PFSK-1 (cell line): ENCODE data around the gene GRWD1.

Source experiments
- POLR2AphosphoS5 ChIP-seq: IDR thresholded peaks from 2 replicates; pipeline ENCODE4 v1.6.1; 2012; ENCODE audit warnings: low read depth, mild to moderate bottlenecking, control low read depth, low read length, moderate library complexity
- REST ChIP-seq, 2 experiments: IDR thresholded peaks; 2 replicates each; pipeline versions ENCODE4 v1.6.1 to v1.8.0; 2011 to 2012; ENCODE audit warnings: low read depth in 2 of 2, low read length in 2 of 2, control low read depth in 1 of 2, inconsistent platforms in 1 of 2, mild to moderate bottlenecking in 1 of 2, moderate library complexity in 1 of 2; ENCODE audit not compliant: insufficient read depth in 1 of 2
- SIN3A ChIP-seq: IDR thresholded peaks from 2 replicates; pipeline ENCODE4 v1.6.1; 2012; ENCODE audit warnings: mild to moderate bottlenecking, low read length, moderate library complexity, borderline replicate concordance; ENCODE audit not compliant: insufficient read depth
- TAF1 ChIP-seq: IDR thresholded peaks from 2 replicates; pipeline ENCODE4 v1.6.1; 2012; ENCODE audit warnings: low read length, control low read depth, borderline replicate concordance; ENCODE audit not compliant: insufficient read depth

- TF ChIP-seq REST (IDR thresholded peaks at IDR 0.05; ENCODE audit: insufficient read depth in 1 of 2, low read depth in 2 of 2, low read length in 2 of 2): no peak
- TF ChIP-seq POLR2AphosphoS5: no peak
- TF ChIP-seq TAF1: no peak
- TF ChIP-seq SIN3A: no peak
These were observed 55.9 kb downstream of the GRWD1 start for GRCh38 chr19:48501494-48502349.
